GM18508 (cell line): ENCODE measurements around the gene FXYD2.
"Not testable (repeated sequence)": the region's sequence is repeated elsewhere in the genome, so short reads cannot be mapped to it uniquely, and the experiment has no call there.

Source experiments
- ATAC-seq: cut with Tn5 transposase; IDR thresholded peaks from one replicate; pipeline ENCODE4 v1.9.1; 2021; ENCODE audit warnings: moderate number of reproducible peaks; ENCODE audit not compliant: insufficient read depth, unreplicated experiment

Gene FXYD2

DNA sequence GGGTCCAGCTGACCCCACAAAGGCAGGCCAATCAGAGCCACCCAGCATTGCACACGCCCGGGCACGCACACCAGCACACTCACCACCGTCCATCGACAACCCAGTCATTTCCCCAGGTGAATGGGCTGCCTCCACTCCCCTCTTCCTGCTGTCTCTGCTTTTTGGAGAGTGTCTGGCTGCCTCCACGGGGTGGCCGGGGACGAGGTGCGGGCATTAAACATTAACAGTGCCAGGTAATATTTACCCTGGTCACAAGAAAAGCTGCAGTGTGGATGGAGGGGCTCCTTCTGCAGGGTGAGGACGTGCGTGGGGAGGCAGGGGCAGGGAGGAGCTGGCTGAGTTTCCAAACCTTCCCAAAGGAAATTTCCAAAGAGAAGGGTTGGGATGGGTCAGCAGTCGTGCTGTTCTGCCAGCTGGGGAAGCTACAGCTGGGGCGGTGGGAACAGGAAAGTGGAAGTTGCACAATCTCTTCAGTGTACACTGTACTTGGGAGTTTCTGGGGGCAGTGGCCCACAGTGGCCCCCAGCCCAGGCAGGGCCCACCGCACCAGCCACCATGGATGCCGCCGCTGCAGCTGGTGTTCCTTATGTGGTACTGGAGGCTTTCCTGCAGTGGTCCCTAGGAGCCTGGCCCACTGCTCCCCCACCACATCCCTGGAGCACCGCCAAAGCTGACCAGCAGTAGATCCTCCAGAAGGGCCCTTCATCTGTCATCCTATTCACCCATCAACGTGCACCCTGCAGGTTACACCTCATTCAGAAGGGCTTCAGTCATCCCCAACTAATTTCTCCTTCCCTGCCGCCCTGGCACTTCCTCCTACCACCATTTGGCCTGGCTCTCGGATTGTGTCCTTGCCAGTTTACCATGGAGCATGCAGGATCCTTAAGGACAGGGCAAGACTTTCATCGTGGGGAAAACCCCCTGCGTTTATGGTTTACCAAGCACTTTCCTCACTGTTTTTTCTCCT lies at the start of gene FXYD2:
Gene FXYD2 (minus strand): TSS at position 174 of the 967 bp plus-strand sequence. CDS start 66 bp downstream, at position 108.
- ATAC-seq = no peak

DNA sequence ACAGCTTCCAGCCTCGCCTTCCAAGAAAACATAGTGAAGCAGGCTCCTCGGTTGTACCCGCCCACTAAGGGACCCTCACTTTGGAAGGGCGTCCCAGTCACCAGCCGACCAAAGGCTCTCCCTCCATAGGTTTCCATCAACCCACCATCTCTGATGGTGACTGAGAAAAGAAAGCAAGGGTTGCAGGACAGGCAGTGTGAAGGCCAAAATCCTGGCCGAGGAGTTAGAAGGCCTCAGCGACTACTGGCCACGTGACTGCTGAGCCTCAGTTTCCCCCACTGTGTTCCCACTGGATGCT lies 49.2 kb upstream of the FXYD2 start:
- no peak for ATAC-seq

DNA sequence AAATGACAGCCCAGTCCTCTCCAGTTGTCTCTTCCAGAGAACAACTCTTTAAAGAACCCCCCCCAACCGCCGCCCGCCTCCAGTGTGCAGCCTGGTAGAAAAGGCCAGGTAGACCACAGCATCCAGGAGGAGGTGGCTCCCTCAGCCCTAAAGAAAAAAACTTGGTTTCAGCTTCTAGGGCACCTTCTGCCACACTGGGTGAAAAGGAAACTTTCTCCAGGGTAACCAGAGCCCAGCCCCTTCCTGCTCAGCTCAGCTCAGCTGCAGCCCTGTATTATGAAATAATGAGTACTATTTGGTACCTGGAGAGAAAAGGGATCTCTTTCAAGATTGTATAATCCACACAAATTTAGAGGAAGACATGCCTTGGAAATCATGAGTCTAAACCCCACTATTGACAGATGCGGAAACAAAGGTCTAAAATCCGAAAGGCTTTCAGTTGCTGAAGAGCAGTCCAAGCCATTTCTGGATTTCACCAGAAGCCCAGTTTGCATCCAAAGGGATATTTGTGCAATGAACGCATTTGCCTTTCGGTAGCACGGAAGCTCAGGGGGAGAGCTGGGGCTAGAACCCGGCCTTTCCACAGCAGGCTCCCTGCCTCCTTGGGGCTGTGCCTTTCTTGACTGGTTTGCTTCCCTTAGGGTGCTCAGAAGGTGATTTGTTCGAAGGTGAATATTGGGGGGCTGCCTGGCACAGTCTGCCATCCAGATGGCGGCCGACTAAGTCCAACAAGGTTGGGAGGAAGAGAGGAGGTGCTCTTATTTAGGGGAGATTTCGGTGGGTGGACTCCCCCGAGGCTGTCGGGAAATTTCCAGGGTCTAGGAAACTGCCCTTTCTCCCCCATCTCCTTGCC lies 48.7 kb upstream of the FXYD2 start:
- ATAC-seq = no peak

DNA sequence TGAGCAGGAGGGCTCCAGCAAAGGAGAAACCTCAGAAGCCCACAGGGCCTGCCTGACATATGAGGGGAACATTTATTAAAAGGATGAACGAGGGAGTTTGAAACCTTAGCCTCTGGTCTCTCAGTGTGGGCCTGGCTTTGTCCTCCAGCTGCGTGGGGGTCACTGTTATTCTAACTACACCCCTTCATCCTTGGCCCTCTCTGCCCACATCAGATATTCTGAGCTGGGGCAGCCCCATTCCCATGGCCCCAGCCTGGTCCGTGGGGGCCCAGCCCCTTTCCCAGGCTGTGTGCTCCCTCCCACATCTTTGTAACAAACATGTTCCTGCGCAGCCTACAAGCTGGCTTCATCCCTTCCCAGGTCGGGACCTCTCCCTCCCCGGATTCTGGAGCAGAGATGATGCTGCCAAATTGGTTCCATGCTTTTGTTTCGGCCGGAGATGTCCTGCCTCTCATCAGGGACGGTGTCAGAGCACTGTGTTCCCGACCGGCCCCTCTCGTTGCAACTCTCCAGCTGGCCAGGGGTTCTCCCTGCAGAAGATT lies 47.9 kb upstream of the FXYD2 start:
- no peak for ATAC-seq

DNA sequence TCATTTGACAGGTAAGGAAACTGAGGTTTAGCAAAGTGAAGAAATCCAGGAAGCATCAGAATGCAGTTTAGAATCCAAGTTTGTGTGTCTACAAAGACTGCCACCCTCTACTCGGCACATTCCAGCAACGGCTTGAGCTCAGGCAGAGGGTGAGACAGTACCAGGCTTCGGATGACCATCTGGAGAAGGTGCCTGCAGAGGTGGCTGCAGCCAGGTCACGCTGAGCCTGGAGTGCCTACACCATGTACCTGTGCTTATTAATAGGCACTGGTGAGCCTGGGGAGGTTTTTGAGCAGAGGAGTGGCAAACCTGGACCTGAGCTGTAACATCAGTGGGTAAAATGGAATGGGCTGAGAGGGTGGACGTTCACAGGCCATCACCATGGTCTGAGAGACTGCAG lies 47.2 kb upstream of the FXYD2 start:
- no peak for ATAC-seq

DNA sequence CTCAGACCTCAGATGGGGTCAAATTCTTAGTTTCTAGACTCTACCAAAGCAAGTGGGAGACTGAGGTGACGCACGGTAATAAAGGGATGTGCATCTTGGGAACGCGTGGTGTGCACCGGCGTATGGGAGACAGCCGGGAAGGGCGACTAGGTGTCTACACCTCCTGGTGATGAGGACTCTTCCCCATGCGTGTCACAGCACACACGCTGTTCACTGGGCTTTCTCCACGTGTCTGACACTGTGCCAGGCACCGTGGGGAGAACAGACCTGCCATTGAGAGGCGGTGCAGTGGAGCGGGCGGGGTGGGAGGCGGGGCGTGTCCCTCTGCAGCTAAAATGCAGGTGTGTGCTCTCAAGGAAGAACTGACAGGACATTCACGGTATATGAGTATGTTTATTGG lies 46.6 kb upstream of the FXYD2 start:
- ATAC-seq = no peak

DNA sequence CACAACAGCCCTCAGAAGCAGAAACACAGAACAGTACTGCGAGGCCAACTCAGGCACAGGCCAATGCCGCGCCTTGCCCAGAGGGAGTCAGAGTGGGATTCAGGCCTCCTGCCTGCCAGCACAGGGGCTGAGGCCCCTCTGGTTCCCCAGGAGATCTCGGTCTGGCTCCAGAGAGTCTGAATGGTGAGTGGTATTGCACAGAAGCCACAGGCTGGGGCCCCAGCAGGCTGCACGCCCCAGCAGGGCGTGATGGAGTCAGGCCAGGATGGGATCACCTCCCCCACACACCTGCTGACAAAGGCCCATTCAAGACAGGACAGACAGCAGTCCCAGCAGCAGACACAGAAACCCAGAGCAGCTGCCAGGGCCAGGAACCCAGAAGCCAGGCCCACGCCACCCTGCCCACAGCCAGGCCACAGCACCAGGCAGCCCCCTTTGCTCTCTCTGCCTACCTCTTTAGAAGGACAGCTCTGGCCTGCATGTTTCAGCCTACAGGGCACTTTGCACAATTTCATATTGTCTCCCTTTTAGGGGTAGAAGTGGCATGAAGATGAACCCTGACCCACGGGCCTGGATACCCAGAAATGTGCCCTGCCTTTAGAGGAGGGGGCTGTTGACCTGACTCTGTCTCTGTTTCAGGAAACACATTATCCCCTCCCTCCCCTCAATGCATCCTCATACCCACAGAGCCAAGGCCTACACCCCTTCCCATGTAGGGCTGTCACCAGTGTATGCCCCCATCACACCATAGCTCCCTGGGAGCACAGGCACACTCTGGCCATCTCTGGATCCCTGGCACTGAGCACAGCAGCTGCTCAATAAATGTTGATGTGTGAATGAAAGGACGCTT lies 45.8 kb upstream of the FXYD2 start:
- no peak for ATAC-seq

DNA sequence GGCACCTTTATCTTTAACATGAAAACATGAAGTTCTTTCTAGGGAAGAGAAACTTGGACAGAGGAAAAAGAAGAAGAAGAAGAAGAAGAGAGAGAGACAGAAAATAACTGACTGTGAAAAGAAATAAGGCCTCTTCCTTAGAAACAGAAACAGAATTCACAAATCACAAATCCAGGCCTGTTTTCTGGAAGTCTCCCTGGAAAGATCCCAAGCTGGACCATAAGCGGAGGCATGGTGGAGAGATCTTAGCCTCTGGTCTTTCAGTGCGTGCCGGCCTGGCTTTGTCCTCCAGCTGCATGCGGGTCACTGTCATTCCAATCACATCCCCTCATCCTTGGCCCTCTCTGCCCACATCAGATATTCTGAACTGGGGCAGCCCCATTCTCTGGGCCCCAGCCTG lies 45.1 kb upstream of the FXYD2 start:
- ATAC-seq = no peak

DNA sequence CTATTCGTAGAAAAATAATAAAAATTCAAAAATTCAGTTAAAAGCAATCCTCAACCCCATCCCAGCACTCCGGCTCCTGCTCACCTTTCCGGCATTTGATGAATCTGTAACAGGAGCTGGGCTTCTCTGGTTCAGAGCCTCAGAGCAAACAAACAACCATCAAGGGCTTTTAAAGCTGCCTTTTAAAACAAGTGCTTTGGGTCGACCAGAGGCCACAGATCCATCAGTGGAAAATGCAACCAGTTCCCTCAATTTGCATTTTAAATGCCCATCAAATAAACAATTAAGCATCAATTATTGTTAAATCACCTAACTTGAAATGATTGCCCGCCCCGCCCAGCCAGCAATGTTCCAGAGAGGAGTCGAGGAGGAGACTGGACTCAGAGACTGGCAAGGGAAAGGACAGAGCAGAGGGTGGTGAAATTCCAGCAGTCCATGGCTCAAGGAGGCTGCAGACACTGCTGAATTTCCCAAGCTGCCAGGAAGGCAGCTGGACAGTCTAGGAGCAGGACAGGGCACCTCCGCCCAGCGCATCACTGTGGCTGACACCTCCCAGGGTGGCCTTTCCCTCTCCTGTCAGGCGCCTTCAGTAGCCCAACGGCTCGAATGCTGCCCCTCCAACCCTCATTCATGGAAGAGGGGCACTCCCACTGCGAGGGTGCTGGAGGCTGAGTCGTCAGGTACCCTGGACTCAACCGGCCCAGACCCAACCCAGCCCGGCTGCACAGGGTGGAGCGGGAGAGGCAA lies 44.4 kb upstream of the FXYD2 start:
- ATAC-seq = no peak

DNA sequence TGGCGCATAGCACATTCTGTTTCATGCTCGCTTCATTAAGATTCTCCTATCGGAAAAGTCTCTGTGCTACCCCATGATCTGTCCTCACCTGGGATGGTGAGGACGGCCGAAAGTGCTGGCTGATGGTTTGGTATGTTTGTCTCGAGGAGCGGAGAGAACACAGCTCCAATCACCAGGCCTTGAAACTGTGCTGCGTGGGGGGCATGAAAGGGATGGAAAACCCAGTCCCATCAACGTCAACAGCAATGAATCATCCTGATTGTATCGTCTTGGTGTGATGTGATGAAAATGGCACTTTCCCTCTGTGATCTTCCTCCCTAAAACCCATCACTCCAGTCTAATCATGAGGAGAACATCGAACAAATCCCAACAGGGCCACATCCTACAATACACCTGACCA lies 43.5 kb upstream of the FXYD2 start:
- ATAC-seq = no peak

DNA sequence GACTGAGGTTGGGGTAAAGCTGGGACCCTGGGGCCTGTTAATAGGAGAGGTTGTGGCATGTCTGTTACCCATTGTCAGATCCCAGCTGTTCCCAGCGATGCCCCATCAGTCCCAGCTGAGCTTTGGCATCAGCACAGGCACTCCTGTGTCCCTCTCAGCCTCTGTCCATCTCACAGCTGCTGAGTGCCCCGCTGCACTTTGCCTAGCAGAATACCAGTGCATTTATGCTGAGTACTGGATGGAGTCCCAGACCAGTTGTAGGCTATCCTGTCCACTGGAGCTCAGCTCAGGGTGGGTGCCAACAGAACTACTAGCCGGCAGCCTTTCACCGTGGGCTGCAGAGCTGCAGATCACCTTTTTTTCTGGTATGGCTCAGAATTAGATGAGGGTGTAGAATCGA lies 42.0 kb upstream of the FXYD2 start:
- ATAC-seq = no peak

DNA sequence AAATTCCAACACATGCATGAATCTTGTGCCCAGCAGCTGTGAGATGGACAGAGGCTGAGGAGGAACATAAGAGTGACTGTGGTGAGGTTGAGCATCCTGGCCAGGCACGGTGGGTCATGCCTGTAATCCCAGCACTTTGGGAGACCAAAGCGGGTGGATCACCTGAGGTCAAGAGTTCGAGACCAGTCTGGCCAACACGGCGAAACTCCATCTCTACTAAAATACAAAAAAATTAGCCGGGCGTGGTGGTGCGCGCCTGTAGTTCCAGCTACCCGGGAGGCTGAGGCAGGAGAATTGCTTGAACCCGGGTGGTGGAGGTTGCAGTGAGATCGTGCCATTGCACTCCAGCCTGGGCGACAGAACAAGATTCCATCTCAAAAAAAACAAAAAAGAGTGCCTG lies 41.0 kb upstream of the FXYD2 start:
- ATAC-seq = not testable (repeated sequence)

DNA sequence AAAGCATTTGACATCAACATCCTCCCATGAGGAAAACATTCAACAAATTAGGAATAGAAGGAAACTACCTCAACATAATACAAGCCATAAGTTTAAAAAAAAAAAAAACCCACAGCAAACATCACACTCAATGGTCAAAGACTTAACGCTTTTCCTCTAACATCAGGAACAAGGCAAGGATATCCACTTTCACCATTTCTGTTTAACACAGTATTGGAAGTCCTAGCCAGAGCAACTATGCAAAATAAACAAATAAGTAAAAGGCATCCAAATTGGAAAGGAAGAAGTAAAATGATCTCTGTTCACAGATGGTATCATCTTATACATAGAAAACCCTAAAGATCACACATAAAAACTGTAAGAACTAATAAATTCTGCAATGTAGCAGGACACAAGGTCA lies 38.8 kb upstream of the FXYD2 start:
- no peak for ATAC-seq

DNA sequence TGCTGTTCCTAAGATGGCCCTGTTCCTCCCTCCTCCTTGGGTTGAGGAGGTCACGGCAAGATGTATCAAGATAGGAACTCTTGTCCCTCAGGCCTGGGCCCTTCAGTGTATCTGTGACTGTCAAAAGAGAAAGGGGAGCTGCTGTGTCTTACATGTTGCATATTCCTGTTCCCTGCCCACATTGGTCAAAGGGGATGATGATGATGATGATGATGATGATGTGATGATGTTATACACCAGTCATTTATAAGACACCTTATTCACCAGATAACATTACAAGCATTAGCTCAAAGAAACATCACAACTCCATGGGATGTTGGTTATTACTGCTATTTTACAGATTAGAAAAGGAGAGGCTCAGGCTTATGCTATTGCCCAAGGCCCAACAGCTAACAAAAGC lies 38.2 kb upstream of the FXYD2 start:
- ATAC-seq = no peak

DNA sequence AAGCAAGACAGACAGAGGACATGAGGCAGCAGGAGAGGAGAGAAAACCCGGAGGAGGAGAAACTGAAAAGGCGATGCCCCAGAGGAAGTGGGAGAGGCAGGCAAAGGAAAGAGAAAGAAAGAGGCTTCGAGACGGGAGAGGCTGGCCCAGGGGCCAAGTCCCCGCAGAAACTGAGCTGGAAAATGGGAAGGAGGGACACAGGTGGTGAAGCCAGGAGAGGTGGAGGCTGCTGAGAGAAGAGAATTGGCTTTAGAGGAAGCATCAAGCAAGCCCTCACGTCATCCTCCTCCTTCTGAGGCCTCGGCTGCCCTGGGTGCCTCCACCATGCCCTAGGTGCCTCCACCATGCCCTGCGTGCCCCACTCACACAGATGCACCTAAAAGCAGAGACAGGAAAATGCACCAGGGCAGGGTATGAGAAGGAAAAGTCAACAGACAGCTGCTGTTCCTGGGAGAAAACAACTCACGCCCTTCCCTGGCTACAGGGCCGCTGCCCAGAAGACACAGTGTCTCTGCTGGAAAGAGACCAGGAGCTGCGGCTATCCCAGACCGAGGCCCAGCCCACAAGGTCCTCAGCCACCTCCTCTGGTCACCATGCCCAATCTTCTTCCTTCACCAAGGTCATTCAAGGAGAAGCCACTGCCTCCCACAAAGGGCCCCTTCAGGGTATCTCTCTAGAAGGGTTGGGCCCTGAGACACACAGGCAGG lies 37.6 kb upstream of the FXYD2 start:
- ATAC-seq = no peak

DNA sequence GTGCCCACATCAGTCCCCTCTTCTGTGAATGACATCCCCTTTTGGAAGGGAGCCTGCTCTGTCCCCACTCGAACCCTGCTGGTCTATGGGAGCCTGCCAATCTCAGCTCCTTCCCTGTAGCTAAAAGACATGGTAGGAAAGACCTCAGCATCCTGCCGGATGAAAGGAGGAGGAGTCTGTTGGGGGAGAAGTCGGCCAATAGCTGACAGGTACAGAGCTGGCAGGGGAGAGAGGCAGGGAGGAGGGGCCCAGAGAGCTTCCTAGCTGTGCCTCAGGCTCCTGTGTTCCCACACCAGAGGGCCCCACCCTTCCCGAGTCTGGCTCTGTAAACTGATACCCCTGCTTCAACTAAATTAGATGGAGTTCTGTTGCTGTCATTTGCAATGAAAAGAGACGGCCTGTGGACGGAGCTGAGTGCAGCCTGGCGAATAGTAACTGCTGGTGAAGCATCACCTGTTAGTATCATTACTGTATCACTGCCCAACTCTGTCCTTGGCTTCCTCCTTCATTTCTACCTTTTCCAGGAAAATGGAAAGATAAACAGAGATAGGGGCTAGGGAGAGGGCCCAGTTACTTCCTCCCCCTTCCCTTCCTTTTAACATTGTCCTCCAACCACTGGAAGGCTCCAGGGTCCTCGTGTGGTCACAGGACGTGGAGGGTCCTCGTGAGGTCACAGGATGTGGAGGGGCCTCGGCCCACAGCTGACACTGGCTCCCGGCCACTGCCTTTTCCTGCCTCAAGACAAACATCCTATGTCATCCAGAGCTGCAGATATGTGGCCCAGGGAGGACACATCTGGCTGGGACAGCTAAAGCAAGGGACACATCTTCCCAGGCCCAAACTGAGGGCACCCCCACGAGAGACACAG lies 36.8 kb upstream of the FXYD2 start:
- no peak for ATAC-seq

DNA sequence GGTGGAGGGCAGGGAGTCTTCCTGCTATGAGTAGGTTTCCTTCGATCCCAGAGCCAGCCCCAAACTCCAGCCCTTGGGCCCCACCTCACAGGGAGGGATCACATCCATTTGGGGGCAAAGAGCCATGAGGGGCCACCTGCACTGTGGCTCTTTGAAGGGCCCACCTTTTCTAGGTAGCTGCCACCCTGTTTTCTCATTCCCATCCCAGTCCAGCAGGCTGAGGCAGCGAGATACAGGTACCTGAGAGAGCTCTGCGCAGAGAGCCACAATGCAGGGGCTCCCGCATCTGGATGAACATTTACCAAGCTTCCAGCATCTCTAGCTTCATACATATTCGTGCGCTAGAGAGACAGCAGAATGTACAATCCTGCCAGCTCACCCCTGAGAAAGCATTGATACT lies 35.6 kb upstream of the FXYD2 start:
- ATAC-seq = no peak

DNA sequence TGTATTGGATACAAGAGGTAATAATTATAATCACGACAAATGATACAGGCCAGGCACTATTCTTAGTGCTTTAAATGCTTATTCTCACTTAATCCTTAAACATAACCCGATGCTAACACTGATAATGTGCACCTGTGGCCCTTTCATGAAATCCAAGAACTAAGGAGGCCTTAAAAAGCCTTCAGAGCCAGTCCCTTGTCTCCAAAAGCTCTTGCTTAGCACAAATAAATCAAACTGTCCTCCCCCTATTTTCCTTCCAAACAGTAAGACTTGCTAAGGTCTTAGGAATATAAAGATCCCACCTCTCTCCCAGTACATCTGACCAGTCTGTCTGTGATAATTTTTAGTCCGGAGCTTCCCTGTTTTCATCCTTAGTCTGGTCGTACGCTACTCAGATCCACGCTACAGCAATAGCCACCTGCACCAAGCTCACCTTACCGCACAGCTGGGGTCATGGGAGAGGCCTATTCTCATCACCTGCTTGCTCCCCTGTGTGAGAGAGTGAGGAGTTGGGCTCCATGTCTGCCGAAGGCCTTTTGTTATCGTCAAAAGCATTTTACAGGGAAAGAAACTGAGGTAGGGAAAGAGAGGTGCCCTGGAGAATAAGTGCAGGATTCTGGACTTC lies 35.1 kb upstream of the FXYD2 start:
- ATAC-seq = no peak
